Central memory CD8-positive, alpha-beta T cell (primary cell): ENCODE measurements around the gene RTEL1.
"Not testable (repeated sequence)": the region's sequence is repeated elsewhere in the genome, so short reads cannot be mapped to it uniquely, and the experiment has no call there.

Experiments
- ATAC-seq: fragments of 150-1000 bp; cut with Tn5 transposase; replicated peaks from 2 replicates; pipeline ENCODE4 v1.10.0; 2022; ENCODE audit warnings: mild to moderate bottlenecking, moderate FRiP score, moderate number of reproducible peaks; ENCODE audit not compliant: poor library complexity, severe bottlenecking; ENCODE audit errors: extremely low read depth
- DNase-seq, 2 donors: peaks; one replicate each; pipeline ENCODE4 v3.0.0; 2021; ENCODE audit warnings: low spot score in 2 of 2
- H3K27ac Mint-ChIP-seq: one replicate; pipeline ENCODE4 v1.8.0; 2022; ENCODE audit warnings: low read depth, mild to moderate bottlenecking, moderate library complexity, mixed read lengths
- H3K27me3 Mint-ChIP-seq: one replicate; pipeline ENCODE4 v1.8.0; 2022; ENCODE audit warnings: mixed read lengths
- H3K36me3 Mint-ChIP-seq: one replicate; pipeline ENCODE4 v1.8.0; 2022; ENCODE audit warnings: mild to moderate bottlenecking, moderate library complexity, mixed read lengths; ENCODE audit not compliant: insufficient read depth
- H3K4me1 Mint-ChIP-seq: one replicate; pipeline ENCODE4 v1.8.0; 2022; ENCODE audit warnings: mixed read lengths
- H3K4me3 Mint-ChIP-seq: one replicate; pipeline ENCODE4 v1.8.0; 2022; ENCODE audit warnings: mild to moderate bottlenecking, moderate library complexity, mixed read lengths
- H3K9me3 Mint-ChIP-seq: one replicate; pipeline ENCODE4 v1.8.0; 2022; ENCODE audit warnings: mixed read lengths

Gene RTEL1

GRCh38 chr20:63645218-63645617 is 12.9 kb upstream of the RTEL1 start:
- DNase-seq (no peak), ATAC-seq (no peak)
- Mint-ChIP-seq H3K9me3 (no peaks in the 10 kb centered on the region), H3K4me3 (no peak overlapping the region), H3K27me3 (no peaks in the 10 kb centered on the region), H3K36me3 (peaks cover 21% of the 10 kb centered on the region), H3K27ac (no peak overlapping the region), H3K4me1 (peaks cover 10% of the 10 kb centered on the region)

GRCh38 chr20:63648190-63648589 is 9.9 kb upstream of the RTEL1 start:
- H3K4me1 Mint-ChIP-seq: peaks cover 15% of the 10 kb centered on the region
- H3K4me3 Mint-ChIP-seq: no peak overlapping the region
- H3K36me3 Mint-ChIP-seq: peaks cover 12% of the 10 kb centered on the region
- H3K27ac Mint-ChIP-seq: no peak overlapping the region
- no peak for DNase-seq
- no peak for ATAC-seq
- H3K9me3 Mint-ChIP-seq: no peaks in the 10 kb centered on the region
- no peaks in the 10 kb centered on the region for H3K27me3 Mint-ChIP-seq

- H3K4me1 Mint-ChIP-seq: peaks cover 15% of the 10 kb centered on the region
- ATAC-seq (no peak), DNase-seq (no peak)
- no peaks in the 10 kb centered on the region for H3K9me3 Mint-ChIP-seq
- no peak overlapping the region for H3K4me3 Mint-ChIP-seq
- H3K36me3 Mint-ChIP-seq: peaks cover 9% of the 10 kb centered on the region
- H3K27me3 Mint-ChIP-seq: no peaks in the 10 kb centered on the region
- H3K27ac Mint-ChIP-seq: no peak overlapping the region
Observed at GRCh38 chr20:63648895-63649589, 9.1 kb upstream of the RTEL1 start.

- Mint-ChIP-seq H3K36me3 (peaks cover 10% of the 10 kb centered on the region), H3K27ac (peak overlapping the region; percentile 89), H3K4me1 (peaks cover 25% of the 10 kb centered on the region)
- not testable (repeated sequence) for H3K4me3 Mint-ChIP-seq, ATAC-seq, H3K27me3 Mint-ChIP-seq, H3K9me3 Mint-ChIP-seq, DNase-seq
Observed at GRCh38 chr20:63650486-63650885, 7.6 kb upstream of the RTEL1 start.

GRCh38 chr20:63651942-63652191 is 6.2 kb upstream of the RTEL1 start:
- Mint-ChIP-seq H3K9me3 (no peaks in the 10 kb centered on the region), H3K27ac (peak overlapping the region; percentile 89), H3K27me3 (no peaks in the 10 kb centered on the region), H3K36me3 (peaks cover 6% of the 10 kb centered on the region), H3K4me1 (peaks cover 25% of the 10 kb centered on the region), H3K4me3 (peak overlapping the region; percentile 86)
- peak; percentile 21 for ATAC-seq
- no peak for DNase-seq

- DNase-seq (no peak), ATAC-seq (peak; percentile 54)
- Mint-ChIP-seq H3K27ac (no peak overlapping the region), H3K9me3 (no peaks in the 10 kb centered on the region), H3K36me3 (peaks cover 6% of the 10 kb centered on the region), H3K4me3 (peak overlapping the region; percentile 86), H3K4me1 (peaks cover 25% of the 10 kb centered on the region), H3K27me3 (no peaks in the 10 kb centered on the region)
Observed at GRCh38 chr20:63652192-63652980, 5.7 kb upstream of the RTEL1 start.

GRCh38 chr20:63653041-63653973 is 4.8 kb upstream of the RTEL1 start, which contains the start of gene STMN3:
STMN3 (minus strand) TSS chr20:63653424; CDS start chr20:63653345, 79 bp downstream.
- Mint-ChIP-seq H3K27ac (peak within 1 kb of the TSS; percentile 46), H3K36me3 (peaks cover 12% of the 10 kb centered on the region), H3K9me3 (no peaks in the 10 kb centered on the region), H3K27me3 (no peaks in the 10 kb centered on the region), H3K4me3 (peak within 1 kb of the TSS; percentile 86), H3K4me1 (peaks cover 26% of the 10 kb centered on the region)
- peak; percentile 37 for ATAC-seq
- peak in 1 of 2 donors; percentile 43 for DNase-seq

- H3K9me3 Mint-ChIP-seq: no peaks in the 10 kb centered on the region
- DNase-seq: no peak
- H3K36me3 Mint-ChIP-seq: peaks cover 15% of the 10 kb centered on the region
- peak overlapping the region; percentile 75 for H3K4me3 Mint-ChIP-seq
- H3K27me3 Mint-ChIP-seq: no peaks in the 10 kb centered on the region
- no peak for ATAC-seq
- H3K27ac Mint-ChIP-seq: peak overlapping the region; percentile 46
- peaks cover 34% of the 10 kb centered on the region for H3K4me1 Mint-ChIP-seq
Observed at GRCh38 chr20:63653974-63654668, 4.0 kb upstream of the RTEL1 start.

GRCh38 chr20:63655249-63655648 is 2.9 kb upstream of the RTEL1 start:
- Mint-ChIP-seq H3K27ac (no peak overlapping the region), H3K36me3 (peaks cover 15% of the 10 kb centered on the region), H3K4me3 (no peak overlapping the region), H3K4me1 (peaks cover 42% of the 10 kb centered on the region), H3K9me3 (no peaks in the 10 kb centered on the region), H3K27me3 (no peaks in the 10 kb centered on the region)
- ATAC-seq (no peak), DNase-seq (no peak)

GRCh38 chr20:63656451-63656850 is 1.7 kb upstream of the RTEL1 start:
- no peak overlapping the region for H3K4me3 Mint-ChIP-seq
- H3K27me3 Mint-ChIP-seq: no peaks in the 10 kb centered on the region
- DNase-seq (no peak), ATAC-seq (no peak)
- peaks cover 36% of the 10 kb centered on the region for H3K4me1 Mint-ChIP-seq
- H3K9me3 Mint-ChIP-seq: no peaks in the 10 kb centered on the region
- peak overlapping the region; percentile 25 for H3K27ac Mint-ChIP-seq
- peaks cover 15% of the 10 kb centered on the region for H3K36me3 Mint-ChIP-seq

- Mint-ChIP-seq H3K4me3 (peak overlapping the region; percentile 87), H3K27me3 (no peaks in the 10 kb centered on the region), H3K36me3 (peaks cover 16% of the 10 kb centered on the region), H3K9me3 (no peaks in the 10 kb centered on the region), H3K4me1 (peaks cover 35% of the 10 kb centered on the region), H3K27ac (peak overlapping the region; percentile 94)
- ATAC-seq (no peak), DNase-seq (no peak)
Observed at GRCh38 chr20:63657260-63657936, 714 bp upstream of the RTEL1 start.
